NT2/D1 (cell line): ENCODE measurements around the gene RNF144B.

Experiments used
- DNase-seq: peaks from one replicate; pipeline ENCODE4 v3.0.0-alpha.2; 2011; ENCODE audit warnings: low read depth, low spot score
- H3K27me3 ChIP-seq: 2 replicates; pipeline ENCODE4 v1.6.0; 2011; ENCODE audit warnings: mild to moderate bottlenecking; ENCODE audit not compliant: insufficient read length, insufficient read depth
- H3K36me3 ChIP-seq: 2 replicates; pipeline ENCODE4 v1.6.1; 2011; ENCODE audit warnings: mild to moderate bottlenecking, low read length, mixed read lengths; ENCODE audit not compliant: insufficient read depth, insufficient read length
- H3K4me1 ChIP-seq: 2 replicates; pipeline ENCODE4 v1.5.1; 2011; ENCODE audit not compliant: insufficient read depth, insufficient read length
- H3K4me3 ChIP-seq: 2 replicates; pipeline ENCODE4 v1.5.1; 2011; ENCODE audit warnings: low read depth; ENCODE audit not compliant: insufficient read length
- H3K9ac ChIP-seq: 2 replicates; pipeline ENCODE4 v1.6.0; 2011; ENCODE audit warnings: low read depth; ENCODE audit not compliant: insufficient read length
- H3K9me3 ChIP-seq: 2 replicates; pipeline ENCODE4 v1.5.1; 2011; ENCODE audit warnings: mild to moderate bottlenecking, low read length; ENCODE audit not compliant: insufficient read depth
- SUZ12 ChIP-seq: IDR thresholded peaks from 2 replicates; pipeline ENCODE4 v1.6.1; 2011; ENCODE audit not compliant: insufficient read length, insufficient read depth; ENCODE audit errors: extremely low read depth
- YY1 ChIP-seq: IDR thresholded peaks from 2 replicates; pipeline ENCODE4 v1.6.1; 2011; ENCODE audit not compliant: insufficient read length, insufficient read depth
- ZNF274 ChIP-seq: IDR thresholded peaks from 2 replicates; pipeline ENCODE4 v1.6.1; 2011; ENCODE audit warnings: mild to moderate bottlenecking, low read depth, low read length

RNF144B gene

GRCh38 chr6:18388271-18388670 is 1.1 kb downstream of the RNF144B start:
- Histone ChIP-seq H3K9ac (no peak overlapping the region), H3K4me3 (peak overlapping the region; percentile 2), H3K27me3 (peaks cover 14% of the 10 kb centered on the region), H3K9me3 (no peaks in the 10 kb centered on the region), H3K36me3 (no peaks in the 10 kb centered on the region), H3K4me1 (no peaks in the 10 kb centered on the region)
- TF ChIP-seq SUZ12 = no peak
- no peak for TF ChIP-seq ZNF274
- TF ChIP-seq YY1 = no peak
- DNase-seq = no peak

GRCh38 chr6:18388942-18389341 is 1.8 kb downstream of the RNF144B start:
- Histone ChIP-seq H3K4me1 (no peaks in the 10 kb centered on the region), H3K36me3 (no peaks in the 10 kb centered on the region), H3K9ac (no peak overlapping the region), H3K4me3 (no peak overlapping the region), H3K27me3 (peaks cover 14% of the 10 kb centered on the region), H3K9me3 (no peaks in the 10 kb centered on the region)
- TF ChIP-seq YY1 (no peak), SUZ12 (no peak), ZNF274 (no peak)
- no peak for DNase-seq

- no peak overlapping the region for H3K4me3 ChIP-seq
- H3K9me3 ChIP-seq = no peaks in the 10 kb centered on the region
- no peaks in the 10 kb centered on the region for H3K4me1 ChIP-seq
- no peaks in the 10 kb centered on the region for H3K36me3 ChIP-seq
- H3K27me3 ChIP-seq = peaks cover 14% of the 10 kb centered on the region
- TF ChIP-seq SUZ12 (no peak), YY1 (no peak), ZNF274 (no peak)
- H3K9ac ChIP-seq = no peak overlapping the region
- no peak for DNase-seq
These were observed 2.3 kb downstream of the RNF144B start for GRCh38 chr6:18389479-18389878.

GRCh38 chr6:18390476-18390875 is 3.3 kb downstream of the RNF144B start:
- Histone ChIP-seq H3K9ac (no peak overlapping the region), H3K36me3 (no peaks in the 10 kb centered on the region), H3K9me3 (no peaks in the 10 kb centered on the region), H3K27me3 (peaks cover 14% of the 10 kb centered on the region), H3K4me3 (no peak overlapping the region), H3K4me1 (no peaks in the 10 kb centered on the region)
- no peak for TF ChIP-seq YY1
- no peak for TF ChIP-seq SUZ12
- DNase-seq = no peak

GRCh38 chr6:18391023-18391422 is 3.9 kb downstream of the RNF144B start:
- TF ChIP-seq YY1 (no peak), SUZ12 (no peak), ZNF274 (no peak)
- no peaks in the 10 kb centered on the region for H3K9me3 ChIP-seq
- H3K27me3 ChIP-seq = peaks cover 14% of the 10 kb centered on the region
- H3K4me3 ChIP-seq = no peak overlapping the region
- H3K9ac ChIP-seq = no peak overlapping the region
- H3K4me1 ChIP-seq = no peaks in the 10 kb centered on the region
- DNase-seq = no peak
- H3K36me3 ChIP-seq = no peaks in the 10 kb centered on the region

- Histone ChIP-seq H3K4me1 (no peaks in the 10 kb centered on the region), H3K4me3 (no peak overlapping the region), H3K27me3 (peaks cover 12% of the 10 kb centered on the region), H3K36me3 (no peaks in the 10 kb centered on the region), H3K9me3 (no peaks in the 10 kb centered on the region), H3K9ac (no peak overlapping the region)
- no peak for DNase-seq
- TF ChIP-seq YY1 (no peak), SUZ12 (no peak), ZNF274 (no peak)
These were observed 5.3 kb downstream of the RNF144B start for GRCh38 chr6:18392346-18392877.

GRCh38 chr6:18393698-18394097 is 6.5 kb downstream of the RNF144B start:
- Histone ChIP-seq H3K36me3 (no peaks in the 10 kb centered on the region), H3K4me1 (no peaks in the 10 kb centered on the region), H3K9ac (no peak overlapping the region), H3K4me3 (no peak overlapping the region), H3K27me3 (peaks cover 1% of the 10 kb centered on the region), H3K9me3 (no peaks in the 10 kb centered on the region)
- DNase-seq = no peak
- TF ChIP-seq SUZ12 (no peak), ZNF274 (no peak), YY1 (no peak)
